Superior temporal gyrus (tissue), 1 donor: ENCODE results near the gene CACNB1.

ENCODE experiments used
- DNase-seq: peaks from one replicate; pipeline ENCODE4 v3.0.0-alpha.2; 2016; ENCODE audit errors: extremely low spot score

The CACNB1 gene

DNA sequence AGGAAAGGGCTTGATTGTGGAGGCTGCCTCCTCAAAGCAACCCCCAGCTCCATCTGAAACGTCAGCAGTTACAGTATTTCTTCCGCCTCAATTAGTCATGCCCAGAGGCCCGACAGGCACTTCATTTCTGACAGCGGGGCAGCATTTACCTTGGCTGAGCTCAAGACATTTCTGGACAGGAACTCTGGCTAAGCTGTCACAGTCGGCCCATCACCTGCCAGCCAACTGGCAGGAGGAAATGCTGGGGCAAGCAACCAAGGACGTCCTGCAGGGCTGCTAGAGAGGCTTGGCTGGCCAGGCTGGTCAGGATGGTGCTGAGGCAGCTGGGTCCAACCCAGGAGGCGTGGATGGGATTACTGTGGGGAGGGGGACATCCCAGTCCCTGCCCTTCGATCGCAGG is 73.8 kb downstream of the CACNB1 start:
- DNase-seq, result no peak
